Esophagus squamous epithelium (tissue), 4 donors: ENCODE data around the gene TCF4.

Experiments
- POLR2A ChIP-seq, 4 donors: fragments of 450-650 bp; IDR thresholded peaks; one replicate each; pipeline ENCODE4 v1.6.1; 2017; ENCODE audit warnings: antibody characterized with exemption in 4 of 4, mild to moderate bottlenecking in 4 of 4, moderate library complexity in 3 of 4
- TF ChIP-seq, protein P1 (sequence below), 6 experiments: fragments of 450-650 bp in 4 of 6; fragments of 200-600 bp in 2 of 6; sonication (generic) in 2 of 6; IDR thresholded peaks; one replicate each; pipeline ENCODE4 v1.5.1; 2016 to 2019; ENCODE audit warnings: antibody characterized with exemption in 6 of 6, mild to moderate bottlenecking in 4 of 6, moderate library complexity in 4 of 6

DNA sequence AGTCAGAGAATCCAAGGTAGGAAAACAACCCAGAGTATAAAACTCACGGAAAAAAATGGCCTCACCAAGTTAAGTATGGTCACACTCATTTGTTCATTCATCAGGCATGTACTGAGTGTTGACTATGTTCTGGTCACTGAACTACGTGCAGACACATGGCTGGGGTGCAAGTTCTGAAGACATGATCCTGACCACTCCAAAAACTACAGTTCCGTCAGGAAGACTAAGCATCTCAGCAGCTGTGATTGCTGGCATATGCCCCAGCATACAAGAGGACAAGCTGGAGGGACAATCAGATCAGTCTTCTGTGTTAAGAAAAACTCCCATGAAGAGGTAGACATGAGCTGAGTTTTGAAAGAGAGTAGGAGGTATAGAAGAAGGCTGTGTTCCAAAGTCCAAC is 72.8 kb downstream of the TCF4 start:
- TF ChIP-seq, protein P1, sequence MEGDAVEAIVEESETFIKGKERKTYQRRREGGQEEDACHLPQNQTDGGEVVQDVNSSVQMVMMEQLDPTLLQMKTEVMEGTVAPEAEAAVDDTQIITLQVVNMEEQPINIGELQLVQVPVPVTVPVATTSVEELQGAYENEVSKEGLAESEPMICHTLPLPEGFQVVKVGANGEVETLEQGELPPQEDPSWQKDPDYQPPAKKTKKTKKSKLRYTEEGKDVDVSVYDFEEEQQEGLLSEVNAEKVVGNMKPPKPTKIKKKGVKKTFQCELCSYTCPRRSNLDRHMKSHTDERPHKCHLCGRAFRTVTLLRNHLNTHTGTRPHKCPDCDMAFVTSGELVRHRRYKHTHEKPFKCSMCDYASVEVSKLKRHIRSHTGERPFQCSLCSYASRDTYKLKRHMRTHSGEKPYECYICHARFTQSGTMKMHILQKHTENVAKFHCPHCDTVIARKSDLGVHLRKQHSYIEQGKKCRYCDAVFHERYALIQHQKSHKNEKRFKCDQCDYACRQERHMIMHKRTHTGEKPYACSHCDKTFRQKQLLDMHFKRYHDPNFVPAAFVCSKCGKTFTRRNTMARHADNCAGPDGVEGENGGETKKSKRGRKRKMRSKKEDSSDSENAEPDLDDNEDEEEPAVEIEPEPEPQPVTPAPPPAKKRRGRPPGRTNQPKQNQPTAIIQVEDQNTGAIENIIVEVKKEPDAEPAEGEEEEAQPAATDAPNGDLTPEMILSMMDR (IDR thresholded peaks at IDR 0.05): no peak
- TF ChIP-seq POLR2A (IDR thresholded peaks at IDR 0.05): no peak
